D721Med (cell line): Measurements from ENCODE around the gene PLA2R1.

Experiments
- DNase-seq: peaks from one replicate; pipeline ENCODE4 v3.0.0; 2011; ENCODE audit warnings: low spot score; ENCODE audit not compliant: insufficient read length
- FAIRE-seq: peaks from 2 replicates; lab custom pipeline; 2011; peaks lifted over from hg19 to GRCh38; lab: Jason Lieb, UNC
- TF ChIP-seq, protein P1 (sequence below): IDR thresholded peaks from 2 replicates; pipeline ENCODE4 v1.5.1; 2012; ENCODE audit warnings: mild to moderate bottlenecking, control low read depth; ENCODE audit not compliant: insufficient read depth; ENCODE audit errors: missing control alignments

Gene PLA2R1

DNA sequence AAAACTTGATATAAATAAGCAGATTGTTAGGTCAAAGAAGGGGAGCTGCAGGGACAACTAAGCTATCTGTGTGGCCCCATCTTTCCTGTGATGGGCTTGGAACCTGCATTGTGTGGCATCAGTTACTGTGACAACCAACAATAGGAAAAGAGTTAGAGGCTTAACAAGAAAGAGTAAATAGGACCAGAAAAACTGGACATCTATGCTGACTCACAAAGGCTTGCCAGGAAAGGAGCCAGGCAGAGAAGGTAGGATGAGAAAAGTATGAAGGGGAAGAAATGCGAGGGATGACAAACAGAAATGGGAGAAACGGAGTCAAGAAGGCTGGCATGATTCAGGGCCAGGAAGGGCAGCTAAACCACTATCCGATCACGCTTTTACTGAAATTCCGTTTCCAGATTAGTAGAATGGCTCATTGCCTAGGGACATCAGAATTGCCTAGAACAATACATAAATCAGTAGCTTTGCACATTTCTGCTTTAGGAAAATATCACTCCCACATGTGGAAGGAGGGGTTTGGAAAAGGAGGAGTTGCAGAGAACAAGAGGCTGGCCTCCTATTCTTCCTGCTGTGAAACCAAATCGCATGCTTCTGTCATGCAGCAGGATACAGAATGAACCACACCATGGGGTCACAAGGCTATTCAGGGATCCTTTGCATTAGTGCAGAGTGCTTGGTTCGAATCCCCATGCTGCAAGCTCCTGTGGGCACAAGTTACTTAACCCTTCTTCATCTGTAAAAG is 7.3 kb downstream of the PLA2R1 start:
- TF ChIP-seq, protein P1, sequence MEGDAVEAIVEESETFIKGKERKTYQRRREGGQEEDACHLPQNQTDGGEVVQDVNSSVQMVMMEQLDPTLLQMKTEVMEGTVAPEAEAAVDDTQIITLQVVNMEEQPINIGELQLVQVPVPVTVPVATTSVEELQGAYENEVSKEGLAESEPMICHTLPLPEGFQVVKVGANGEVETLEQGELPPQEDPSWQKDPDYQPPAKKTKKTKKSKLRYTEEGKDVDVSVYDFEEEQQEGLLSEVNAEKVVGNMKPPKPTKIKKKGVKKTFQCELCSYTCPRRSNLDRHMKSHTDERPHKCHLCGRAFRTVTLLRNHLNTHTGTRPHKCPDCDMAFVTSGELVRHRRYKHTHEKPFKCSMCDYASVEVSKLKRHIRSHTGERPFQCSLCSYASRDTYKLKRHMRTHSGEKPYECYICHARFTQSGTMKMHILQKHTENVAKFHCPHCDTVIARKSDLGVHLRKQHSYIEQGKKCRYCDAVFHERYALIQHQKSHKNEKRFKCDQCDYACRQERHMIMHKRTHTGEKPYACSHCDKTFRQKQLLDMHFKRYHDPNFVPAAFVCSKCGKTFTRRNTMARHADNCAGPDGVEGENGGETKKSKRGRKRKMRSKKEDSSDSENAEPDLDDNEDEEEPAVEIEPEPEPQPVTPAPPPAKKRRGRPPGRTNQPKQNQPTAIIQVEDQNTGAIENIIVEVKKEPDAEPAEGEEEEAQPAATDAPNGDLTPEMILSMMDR: no peak
- FAIRE-seq (no peak), DNase-seq (no peak)

DNA sequence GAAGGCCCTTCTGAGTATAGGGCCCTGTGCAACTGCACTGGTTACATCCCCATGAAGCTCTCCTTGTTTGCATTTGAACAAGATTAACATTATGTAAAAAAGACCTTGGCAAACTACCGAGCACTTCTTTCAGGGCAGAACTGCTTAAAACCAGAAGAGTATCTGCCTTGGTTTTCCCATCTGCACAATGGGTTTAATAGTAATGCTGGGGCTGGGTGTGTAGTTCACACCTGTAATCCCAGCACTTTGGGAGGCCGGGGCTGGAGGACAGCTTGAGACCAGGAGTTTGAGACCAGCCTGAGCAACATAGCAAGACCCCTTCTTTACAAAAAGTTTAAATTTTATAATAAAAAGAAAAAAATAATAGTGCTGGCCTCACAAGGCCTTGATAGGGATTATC is 8.5 kb downstream of the PLA2R1 start:
- DNase-seq (no peak), FAIRE-seq (no peak)
- TF ChIP-seq, protein P1: no peak

DNA sequence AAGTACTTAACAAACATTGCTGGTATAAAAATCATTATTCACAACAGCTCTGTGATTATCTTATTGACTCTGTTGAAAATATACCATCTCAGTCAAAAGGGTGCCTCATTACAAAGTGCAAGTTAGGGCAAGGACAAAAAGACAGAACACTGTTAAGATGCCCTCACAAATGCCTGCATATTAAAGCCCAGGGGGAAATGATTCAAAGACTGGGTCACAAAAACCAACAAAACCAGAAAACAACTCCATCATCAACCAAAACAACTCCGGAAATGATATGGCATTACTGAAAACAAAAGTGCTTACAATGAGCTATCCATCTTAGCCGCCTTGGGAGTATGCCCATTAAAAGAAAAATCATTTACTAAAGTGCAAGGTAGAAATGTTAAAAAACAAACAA is 9.9 kb downstream of the PLA2R1 start:
- TF ChIP-seq, protein P1: no peak
- DNase-seq (no peak), FAIRE-seq (no peak)

DNA sequence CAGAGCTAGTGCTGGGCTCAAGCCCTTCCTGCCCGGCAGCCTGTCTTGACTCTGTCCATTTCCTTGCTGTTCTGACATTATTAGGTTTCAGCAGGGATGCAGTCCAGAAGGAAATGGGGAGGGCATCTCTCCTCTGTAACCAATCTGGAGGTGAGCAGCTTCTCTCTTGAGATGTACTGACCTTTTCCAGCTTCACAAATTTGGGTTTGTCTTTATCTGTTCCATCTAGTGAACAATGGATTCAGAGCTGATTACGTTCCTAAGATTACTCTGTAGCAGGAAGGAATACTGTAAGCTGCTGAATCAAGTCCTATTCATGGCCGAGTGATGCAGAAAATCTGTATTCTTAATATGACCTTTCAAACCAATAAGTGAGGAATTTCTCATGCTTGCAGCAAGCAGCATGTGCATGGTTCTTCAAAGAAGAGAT is 11.0 kb downstream of the PLA2R1 start:
- DNase-seq (no peak), FAIRE-seq (no peak)
- TF ChIP-seq, protein P1: no peak

DNA sequence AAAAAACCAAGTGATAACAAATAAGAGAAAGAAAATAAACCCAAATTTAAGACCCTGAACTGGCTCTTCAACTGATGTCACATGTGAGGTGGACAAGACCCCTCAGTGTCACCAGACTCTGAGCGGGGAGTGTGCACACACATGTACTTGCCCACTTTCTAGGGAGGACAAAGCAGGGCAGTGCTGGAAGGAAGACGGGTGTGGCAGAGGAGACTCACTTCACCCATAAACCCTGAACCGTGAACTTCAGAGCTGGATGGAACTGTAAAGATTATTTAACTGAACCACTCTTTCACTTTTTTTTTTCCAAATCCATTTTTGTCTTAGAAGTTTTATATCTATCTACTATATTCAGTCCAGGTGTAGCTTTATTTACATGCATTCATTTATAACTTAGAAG is 12.3 kb downstream of the PLA2R1 start:
- TF ChIP-seq, protein P1: no peak
- no peak for DNase-seq
- no peak for FAIRE-seq

DNA sequence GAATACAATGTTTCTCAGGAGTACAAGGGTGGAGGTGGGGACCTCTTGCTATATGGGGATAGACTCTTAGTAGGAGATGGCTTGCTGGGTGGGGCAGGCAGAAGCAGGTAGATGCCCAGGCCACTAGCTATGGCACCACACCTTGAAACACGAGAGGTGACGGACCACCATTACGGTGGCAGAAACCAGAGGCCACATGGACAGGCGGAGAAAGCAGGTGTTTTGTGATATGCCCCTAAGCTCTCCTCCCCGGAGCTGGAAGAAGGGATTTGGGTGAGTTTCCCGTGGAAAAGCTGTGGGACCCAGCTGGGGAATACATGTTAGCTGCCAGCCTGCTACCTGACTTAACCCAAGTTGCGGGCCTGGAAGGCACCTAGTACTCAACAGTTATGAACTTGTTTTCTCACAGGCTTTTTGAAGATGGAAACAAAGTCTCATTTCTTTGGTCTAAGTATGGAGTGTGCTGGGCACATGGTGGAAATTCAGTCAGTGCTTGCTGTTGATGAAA is 16.7 kb downstream of the PLA2R1 start:
- FAIRE-seq: no peak
- no peak for DNase-seq
- TF ChIP-seq, protein P1: no peak

DNA sequence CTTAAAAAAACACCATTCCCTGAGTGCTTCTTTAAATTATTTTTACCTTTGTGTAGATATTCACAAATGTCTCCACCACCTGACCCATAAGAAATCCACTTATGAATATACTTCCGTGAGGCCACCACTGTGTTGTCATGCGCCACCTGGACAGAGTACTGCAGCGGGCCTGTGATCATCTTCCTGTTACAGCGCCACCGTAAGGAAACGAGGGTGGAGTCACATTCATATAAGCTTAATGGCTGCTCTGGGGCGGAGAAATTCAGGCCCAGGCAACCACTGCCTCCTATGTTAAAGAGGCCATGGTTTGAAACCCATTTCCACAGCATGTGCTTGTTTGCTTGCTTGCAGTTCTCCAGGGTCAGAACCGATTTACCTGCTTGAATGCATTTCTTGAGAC is 17.7 kb downstream of the PLA2R1 start:
- DNase-seq (no peak), FAIRE-seq (no peak)
- TF ChIP-seq, protein P1: no peak
